Right atrium auricular region (tissue), 2 donors: ENCODE measurements around the gene SMYD3. TPM values are rescaled to one million over a fixed set of nuclear protein-coding genes. Genes with fewer than 3 reads are reported as not detected.

ENCODE experiments used
- DNase-seq: peaks from one replicate; pipeline ENCODE4 v3.0.0-alpha.2; 2019; ENCODE audit warnings: low spot score
- H3K27ac ChIP-seq, 2 donors: fragments of 200-600 bp; sonication (generic); 1 replicate in 1 of 2; 2 replicates in 1 of 2; pipeline ENCODE4 v1.5.1; 2016 to 2019
- H3K27me3 ChIP-seq, 2 donors: fragments of 200-600 bp; sonication (generic); one replicate each; pipeline versions ENCODE4 v1.5.1 to v1.6.0; 2017 to 2019
- H3K36me3 ChIP-seq: fragments of 200-600 bp; sonication (generic); one replicate; pipeline ENCODE4 v1.5.1; 2016
- H3K4me1 ChIP-seq, 2 donors: fragments of 200-600 bp; sonication (generic); one replicate each; pipeline versions ENCODE4 v1.5.1 to v1.6.0; 2017 to 2019
- H3K4me3 ChIP-seq, 2 donors: fragments of 200-600 bp; sonication (generic); 1 replicate in 1 of 2; 2 replicates in 1 of 2; pipeline ENCODE4 v1.5.1; 2017 to 2019; ENCODE audit warnings: mild to moderate bottlenecking in 1 of 2, moderate library complexity in 1 of 2
- H3K9me3 ChIP-seq, 2 donors: fragments of 200-600 bp; sonication (generic); one replicate each; pipeline ENCODE4 v1.5.1; 2019
- total RNA-seq, 2 donors: library from RNA; depleted of rRNA; stranded (reverse); fragments of >200 nt; gene quantifications; one replicate each; pipeline ENCODE4 v1.1.0, GENCODE V29; 2016
- TF ChIP-seq, protein P1 (sequence below), 2 donors: fragments of 200-600 bp; sonication (generic); IDR thresholded peaks; one replicate each; pipeline ENCODE4 v1.5.1; 2019; ENCODE audit warnings: antibody characterized with exemption in 2 of 2

SMYD3 gene
- total RNA-seq, 2 donors from 2014 or later = 7.9 to 8.5 TPM

GRCh38 chr1:246000638-246001015, 506.5 kb downstream of the SMYD3 start:
- peaks cover 0 to 14% of the 10 kb centered on the region in 2 donors for H3K4me1 ChIP-seq
- TF ChIP-seq, protein P1, sequence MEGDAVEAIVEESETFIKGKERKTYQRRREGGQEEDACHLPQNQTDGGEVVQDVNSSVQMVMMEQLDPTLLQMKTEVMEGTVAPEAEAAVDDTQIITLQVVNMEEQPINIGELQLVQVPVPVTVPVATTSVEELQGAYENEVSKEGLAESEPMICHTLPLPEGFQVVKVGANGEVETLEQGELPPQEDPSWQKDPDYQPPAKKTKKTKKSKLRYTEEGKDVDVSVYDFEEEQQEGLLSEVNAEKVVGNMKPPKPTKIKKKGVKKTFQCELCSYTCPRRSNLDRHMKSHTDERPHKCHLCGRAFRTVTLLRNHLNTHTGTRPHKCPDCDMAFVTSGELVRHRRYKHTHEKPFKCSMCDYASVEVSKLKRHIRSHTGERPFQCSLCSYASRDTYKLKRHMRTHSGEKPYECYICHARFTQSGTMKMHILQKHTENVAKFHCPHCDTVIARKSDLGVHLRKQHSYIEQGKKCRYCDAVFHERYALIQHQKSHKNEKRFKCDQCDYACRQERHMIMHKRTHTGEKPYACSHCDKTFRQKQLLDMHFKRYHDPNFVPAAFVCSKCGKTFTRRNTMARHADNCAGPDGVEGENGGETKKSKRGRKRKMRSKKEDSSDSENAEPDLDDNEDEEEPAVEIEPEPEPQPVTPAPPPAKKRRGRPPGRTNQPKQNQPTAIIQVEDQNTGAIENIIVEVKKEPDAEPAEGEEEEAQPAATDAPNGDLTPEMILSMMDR (IDR thresholded peaks at IDR 0.05) = no peak
- no peaks in the 10 kb centered on the region for H3K9me3 ChIP-seq
- no peak for DNase-seq
- no peak overlapping the region for H3K4me3 ChIP-seq
- H3K27ac ChIP-seq = no peak overlapping the region
- H3K36me3 ChIP-seq = no peaks in the 10 kb centered on the region
- H3K27me3 ChIP-seq = no peaks in the 10 kb centered on the region

- Histone ChIP-seq H3K4me3 (no peak overlapping the region), H3K4me1 (peaks cover 0 to 8% of the 10 kb centered on the region in 2 donors), H3K36me3 (no peaks in the 10 kb centered on the region), H3K27me3 (no peaks in the 10 kb centered on the region), H3K9me3 (no peaks in the 10 kb centered on the region), H3K27ac (no peak overlapping the region)
- TF ChIP-seq, protein P1 (IDR thresholded peaks at IDR 0.05) = no peak
- DNase-seq = no peak
Measured at GRCh38 chr1:245999697-246000637, 507.1 kb downstream of the SMYD3 start.

DNA sequence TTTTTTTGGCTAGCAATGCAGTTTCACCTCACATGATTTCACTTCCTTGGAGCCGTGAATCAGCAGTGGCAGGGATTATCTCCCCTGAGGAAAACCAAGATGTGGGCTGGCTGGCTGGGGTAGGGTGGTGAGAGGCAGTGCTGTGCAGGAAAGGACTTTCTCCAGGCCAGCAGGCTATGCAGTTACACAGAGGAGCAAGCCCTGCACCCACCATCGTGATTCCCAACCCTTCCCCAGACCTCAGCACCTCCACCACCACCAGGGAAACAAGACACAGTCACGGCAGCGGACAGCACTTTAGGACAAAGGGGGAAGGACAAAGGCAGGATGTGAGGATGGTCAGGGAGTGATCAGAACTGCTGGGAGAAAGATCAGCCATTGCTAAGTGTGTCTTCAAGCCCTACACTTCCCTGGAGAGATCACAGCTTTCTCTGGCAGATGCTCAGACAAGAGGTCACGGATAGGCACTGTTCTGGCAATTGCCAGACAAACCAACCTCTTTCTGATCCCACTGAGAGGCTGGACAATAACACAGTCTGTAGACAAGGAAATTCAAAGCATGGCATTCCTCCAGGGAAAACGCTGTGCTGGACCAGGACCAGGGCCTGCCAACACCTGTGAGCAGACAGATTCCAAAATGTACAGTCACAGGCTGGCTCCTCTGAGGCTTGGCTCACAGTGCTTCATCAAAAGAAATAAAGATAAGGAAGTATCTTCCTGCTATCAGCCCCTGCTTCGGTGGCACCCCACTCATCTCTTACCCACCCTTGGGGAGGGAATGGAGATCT, 509.4 kb downstream of the SMYD3 start:
- H3K4me1 ChIP-seq = peaks cover 0 to 7% of the 10 kb centered on the region in 2 donors
- H3K9me3 ChIP-seq = no peaks in the 10 kb centered on the region
- TF ChIP-seq, protein P1 (IDR thresholded peaks at IDR 0.05) = no peak
- H3K4me3 ChIP-seq = no peak overlapping the region
- no peak for DNase-seq
- no peaks in the 10 kb centered on the region for H3K36me3 ChIP-seq
- H3K27ac ChIP-seq = no peak overlapping the region
- no peaks in the 10 kb centered on the region for H3K27me3 ChIP-seq

GRCh38 chr1:245996811-245997210, 510.3 kb downstream of the SMYD3 start:
- no peaks in the 10 kb centered on the region for H3K27me3 ChIP-seq
- TF ChIP-seq, protein P1 (IDR thresholded peaks at IDR 0.05) = no peak
- no peaks in the 10 kb centered on the region for H3K36me3 ChIP-seq
- H3K9me3 ChIP-seq = no peaks in the 10 kb centered on the region
- no peak for DNase-seq
- H3K27ac ChIP-seq = no peak overlapping the region
- no peak overlapping the region for H3K4me3 ChIP-seq
- H3K4me1 ChIP-seq = peaks cover 0 to 7% of the 10 kb centered on the region in 2 donors

- Histone ChIP-seq H3K27me3 (no peaks in the 10 kb centered on the region), H3K36me3 (no peaks in the 10 kb centered on the region), H3K4me1 (peaks cover 0 to 7% of the 10 kb centered on the region in 2 donors), H3K4me3 (no peak overlapping the region), H3K27ac (no peak overlapping the region), H3K9me3 (no peaks in the 10 kb centered on the region)
- no peak for DNase-seq
- TF ChIP-seq, protein P1 (IDR thresholded peaks at IDR 0.05) = no peak
Measured at GRCh38 chr1:245995474-245995873, 511.6 kb downstream of the SMYD3 start.
